HepG2 (cell line): Measurements from ENCODE around the gene NUDT3. TPM values are rescaled to one million over a fixed set of nuclear protein-coding genes. Genes with fewer than 3 reads are reported as not detected.
A peak's percentile ranks its signal among the peaks of the same experiment; 100 is the strongest.

Experiments used
- ASH2L ChIP-seq: fragments of 300-600, 200-600 bp; sonication (generic); IDR thresholded peaks from 2 replicates; pipeline ENCODE4 v1.7.0; 2017; ENCODE audit warnings: low read depth, mild to moderate bottlenecking, moderate library complexity, mixed read lengths, low read length; ENCODE audit not compliant: insufficient read length
- ATF1 ChIP-seq: IDR thresholded peaks from 2 replicates; pipeline ENCODE4 v1.6.1; 2016; ENCODE audit warnings: mild to moderate bottlenecking, control low read depth
- BCL6 ChIP-seq: IDR thresholded peaks from 2 replicates; pipeline ENCODE4 v1.6.1; 2016; ENCODE audit warnings: missing genetic modification reagents, missing compliant biosample characterization
- CCDC6 ChIP-seq: sonication (generic); formaldehyde crosslinking; IDR thresholded peaks from 2 replicates; pipeline ENCODE4 v1.8.1; 2022; ENCODE audit warnings: mild to moderate bottlenecking, missing genetic modification reagents, moderate library complexity
- FIP1L1 ChIP-seq: fragments of 200-400 bp; formaldehyde crosslinking; IDR thresholded peaks from 2 replicates; pipeline ENCODE4 v1.6.1; 2018; ENCODE audit warnings: low read depth, mild to moderate bottlenecking, low read length, moderate library complexity, borderline replicate concordance; ENCODE audit not compliant: insufficient read depth
- GATAD2A ChIP-seq: IDR thresholded peaks from 2 replicates; pipeline ENCODE4 v1.6.1; 2016
- KDM6A ChIP-seq: IDR thresholded peaks from 2 replicates; pipeline ENCODE4 v1.6.1; 2016; ENCODE audit warnings: low read depth
- MLLT10 ChIP-seq: sonication (generic); formaldehyde crosslinking; IDR thresholded peaks from 2 replicates; pipeline ENCODE4 v1.4.0; 2020; ENCODE audit warnings: missing genetic modification reagents
- NFYC ChIP-seq: IDR thresholded peaks from 2 replicates; pipeline ENCODE4 v1.6.1; 2016; ENCODE audit warnings: missing genetic modification reagents, missing compliant biosample characterization
- NPAS2 ChIP-seq: sonication (generic); formaldehyde crosslinking; IDR thresholded peaks from 2 replicates; pipeline ENCODE4 v1.8.0; 2022; ENCODE audit warnings: mild to moderate bottlenecking, missing genetic modification reagents, borderline replicate concordance
- PAF1 ChIP-seq: IDR thresholded peaks from 2 replicates; pipeline ENCODE4 v1.6.1; 2016; ENCODE audit warnings: missing genetic modification reagents, missing compliant biosample characterization
- SPEN ChIP-seq: sonication (generic); formaldehyde crosslinking; IDR thresholded peaks from 2 replicates; pipeline ENCODE4 v1.5.1; 2020; ENCODE audit warnings: low read depth, mild to moderate bottlenecking, missing genetic modification reagents
- TCF12 ChIP-seq, 2 experiments: fragments of 450-650 bp in 1 of 2; sonication (generic) in 1 of 2; formaldehyde crosslinking in 1 of 2; IDR thresholded peaks; 2 replicates each; pipeline versions ENCODE4 v1.6.1 to v1.8.0; 2017 to 2022; ENCODE audit warnings: antibody characterized with exemption in 1 of 2, mild to moderate bottlenecking in 1 of 2, missing genetic modification reagents in 1 of 2, moderate library complexity in 1 of 2
- ZBTB14 ChIP-seq: sonication (generic); formaldehyde crosslinking; IDR thresholded peaks from 2 replicates; pipeline ENCODE4 v1.4.0; 2020; ENCODE audit warnings: missing genetic modification reagents
- ZNF136 ChIP-seq: sonication (generic); formaldehyde crosslinking; IDR thresholded peaks from 2 replicates; pipeline ENCODE4 v1.8.1; 2022; ENCODE audit warnings: low read depth, mild to moderate bottlenecking, moderate library complexity, missing genetic modification reagents
- ZNF235 ChIP-seq: sonication (generic); formaldehyde crosslinking; IDR thresholded peaks from 2 replicates; pipeline ENCODE4 v1.8.1; 2023; ENCODE audit warnings: mild to moderate bottlenecking, missing genetic modification reagents, borderline replicate concordance
- ZNF317 ChIP-seq: sonication (generic); formaldehyde crosslinking; IDR thresholded peaks from 2 replicates; pipeline ENCODE4 v1.5.0; 2020; ENCODE audit warnings: mild to moderate bottlenecking, missing genetic modification reagents
- ZNF451 ChIP-seq: sonication (generic); formaldehyde crosslinking; IDR thresholded peaks from 2 replicates; pipeline ENCODE4 v1.5.0; 2020; ENCODE audit warnings: mild to moderate bottlenecking, missing genetic modification reagents
- ZSCAN25 ChIP-seq: sonication (generic); formaldehyde crosslinking; IDR thresholded peaks from 2 replicates; pipeline ENCODE4 v1.8.0; 2022; ENCODE audit warnings: mild to moderate bottlenecking, missing genetic modification reagents
- polyA plus RNA-seq, 8 experiments: library from polyadenylated mRNA; depleted of rRNA in 3 of 8; stranded (reverse) in 7 of 8; unstranded in 1 of 8; fragments of >200 nt; fragmentation: Illumina TruSeq in 4 of 8; extraction: Trizol in 4 of 8; gene quantifications; 2 replicates each; pipeline versions ENCODE4 v1.2.1 to v1.2.3, GENCODE V29; 2011 to 2016; ENCODE audit warnings: low read depth in 4 of 8, missing spikeins in 1 of 8, mixed read lengths in 1 of 8; ENCODE audit not compliant: insufficient read depth in 1 of 8
- total RNA-seq, 5 experiments: library from RNA; depleted of rRNA; stranded (reverse); fragments of >200 nt; fragmentation: Illumina TruSeq; extraction: Trizol; gene quantifications; 2 replicates each; pipeline ENCODE4 v1.2.3, GENCODE V29; 2016; ENCODE audit warnings: low read depth in 1 of 5
- TF ChIP-seq, protein P1 (sequence below): IDR thresholded peaks from 2 replicates; pipeline ENCODE4 v1.6.1; 2016; ENCODE audit warnings: low read depth
- TF ChIP-seq, protein P2 (sequence below): sonication (generic); formaldehyde crosslinking; IDR thresholded peaks from 2 replicates; pipeline ENCODE4 v1.4.0; 2020; ENCODE audit warnings: missing genetic modification reagents
- TF ChIP-seq, protein P3 (sequence below): sonication (generic); formaldehyde crosslinking; IDR thresholded peaks from 2 replicates; pipeline ENCODE4 v1.9.0; 2021; ENCODE audit warnings: missing genetic modification reagents, mild to moderate bottlenecking, borderline replicate concordance

Gene NUDT3
- total and polyA plus RNA-seq, 2 of the 13 experiments (the other 11 are each of a cell fraction or from before 2014, with no cell fraction given): 20.2 to 20.6 TPM

- TF ChIP-seq, protein P1, sequence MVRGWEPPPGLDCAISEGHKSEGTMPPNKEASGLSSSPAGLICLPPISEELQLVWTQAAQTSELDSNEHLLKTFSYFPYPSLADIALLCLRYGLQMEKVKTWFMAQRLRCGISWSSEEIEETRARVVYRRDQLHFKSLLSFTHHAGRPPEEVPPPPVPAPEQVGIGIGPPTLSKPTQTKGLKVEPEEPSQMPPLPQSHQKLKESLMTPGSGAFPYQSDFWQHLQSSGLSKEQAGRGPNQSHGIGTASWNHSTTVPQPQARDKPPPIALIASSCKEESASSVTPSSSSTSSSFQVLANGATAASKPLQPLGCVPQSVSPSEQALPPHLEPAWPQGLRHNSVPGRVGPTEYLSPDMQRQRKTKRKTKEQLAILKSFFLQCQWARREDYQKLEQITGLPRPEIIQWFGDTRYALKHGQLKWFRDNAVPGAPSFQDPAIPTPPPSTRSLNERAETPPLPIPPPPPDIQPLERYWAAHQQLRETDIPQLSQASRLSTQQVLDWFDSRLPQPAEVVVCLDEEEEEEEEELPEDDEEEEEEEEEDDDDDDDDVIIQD (CRISPR knock-in tag): peak; percentile 74
- TF ChIP-seq KDM6A (CRISPR knock-in tag) (no peak), ZNF317 (CRISPR knock-in tag) (peak; percentile 73; the same call in 1 of the 2 replicates), NPAS2 (no peak), BCL6 (CRISPR knock-in tag) (no peak; the same call in 1 of the 2 replicates), SPEN (peak; percentile 57; the same call in 1 of the 2 replicates), ZBTB14 (CRISPR knock-in tag) (no peak), TCF12 (IDR thresholded peaks at IDR 0.05) (no peak), TCF12 (CRISPR knock-in tag; IDR thresholded peaks at IDR 0.05) (no peak), FIP1L1 (no peak), ATF1 (CRISPR knock-in tag) (no peak), ZNF235 (CRISPR knock-in tag) (no peak), CCDC6 (CRISPR knock-in tag) (no peak), ASH2L (peak; percentile 61), MLLT10 (no peak), PAF1 (CRISPR knock-in tag) (peak; percentile 5; the same call in 1 of the 2 replicates), ZNF136 (CRISPR knock-in tag) (peak; percentile 48; the same call in 1 of the 2 replicates), ZSCAN25 (CRISPR knock-in tag) (no peak), ZNF451 (CRISPR knock-in tag) (no peak), GATAD2A (peak; percentile 87), NFYC (peak; percentile 58)
- TF ChIP-seq, protein P2, sequence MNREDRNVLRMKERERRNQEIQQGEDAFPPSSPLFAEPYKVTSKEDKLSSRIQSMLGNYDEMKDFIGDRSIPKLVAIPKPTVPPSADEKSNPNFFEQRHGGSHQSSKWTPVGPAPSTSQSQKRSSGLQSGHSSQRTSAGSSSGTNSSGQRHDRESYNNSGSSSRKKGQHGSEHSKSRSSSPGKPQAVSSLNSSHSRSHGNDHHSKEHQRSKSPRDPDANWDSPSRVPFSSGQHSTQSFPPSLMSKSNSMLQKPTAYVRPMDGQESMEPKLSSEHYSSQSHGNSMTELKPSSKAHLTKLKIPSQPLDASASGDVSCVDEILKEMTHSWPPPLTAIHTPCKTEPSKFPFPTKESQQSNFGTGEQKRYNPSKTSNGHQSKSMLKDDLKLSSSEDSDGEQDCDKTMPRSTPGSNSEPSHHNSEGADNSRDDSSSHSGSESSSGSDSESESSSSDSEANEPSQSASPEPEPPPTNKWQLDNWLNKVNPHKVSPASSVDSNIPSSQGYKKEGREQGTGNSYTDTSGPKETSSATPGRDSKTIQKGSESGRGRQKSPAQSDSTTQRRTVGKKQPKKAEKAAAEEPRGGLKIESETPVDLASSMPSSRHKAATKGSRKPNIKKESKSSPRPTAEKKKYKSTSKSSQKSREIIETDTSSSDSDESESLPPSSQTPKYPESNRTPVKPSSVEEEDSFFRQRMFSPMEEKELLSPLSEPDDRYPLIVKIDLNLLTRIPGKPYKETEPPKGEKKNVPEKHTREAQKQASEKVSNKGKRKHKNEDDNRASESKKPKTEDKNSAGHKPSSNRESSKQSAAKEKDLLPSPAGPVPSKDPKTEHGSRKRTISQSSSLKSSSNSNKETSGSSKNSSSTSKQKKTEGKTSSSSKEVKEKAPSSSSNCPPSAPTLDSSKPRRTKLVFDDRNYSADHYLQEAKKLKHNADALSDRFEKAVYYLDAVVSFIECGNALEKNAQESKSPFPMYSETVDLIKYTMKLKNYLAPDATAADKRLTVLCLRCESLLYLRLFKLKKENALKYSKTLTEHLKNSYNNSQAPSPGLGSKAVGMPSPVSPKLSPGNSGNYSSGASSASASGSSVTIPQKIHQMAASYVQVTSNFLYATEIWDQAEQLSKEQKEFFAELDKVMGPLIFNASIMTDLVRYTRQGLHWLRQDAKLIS (CRISPR knock-in tag): no peak
- TF ChIP-seq, protein P3, sequence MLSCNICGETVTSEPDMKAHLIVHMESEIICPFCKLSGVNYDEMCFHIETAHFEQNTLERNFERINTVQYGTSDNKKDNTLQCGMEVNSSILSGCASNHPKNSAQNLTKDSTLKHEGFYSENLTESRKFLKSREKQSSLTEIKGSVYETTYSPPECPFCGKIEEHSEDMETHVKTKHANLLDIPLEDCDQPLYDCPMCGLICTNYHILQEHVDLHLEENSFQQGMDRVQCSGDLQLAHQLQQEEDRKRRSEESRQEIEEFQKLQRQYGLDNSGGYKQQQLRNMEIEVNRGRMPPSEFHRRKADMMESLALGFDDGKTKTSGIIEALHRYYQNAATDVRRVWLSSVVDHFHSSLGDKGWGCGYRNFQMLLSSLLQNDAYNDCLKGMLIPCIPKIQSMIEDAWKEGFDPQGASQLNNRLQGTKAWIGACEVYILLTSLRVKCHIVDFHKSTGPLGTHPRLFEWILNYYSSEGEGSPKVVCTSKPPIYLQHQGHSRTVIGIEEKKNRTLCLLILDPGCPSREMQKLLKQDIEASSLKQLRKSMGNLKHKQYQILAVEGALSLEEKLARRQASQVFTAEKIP (CRISPR knock-in tag): no peak
Measured at GRCh38 chr6:34414999-34415858, 22.8 kb upstream of the NUDT3 start (continued).
